Liver (tissue), 9 donors: ENCODE results near the gene DMPK. TPM values are rescaled to one million over a fixed set of nuclear protein-coding genes. Genes with fewer than 3 reads are reported as not detected.
A peak's percentile ranks its signal among the peaks of the same experiment; 100 is the strongest.

Source experiments
- DNase-seq: peaks from one replicate; pipeline ENCODE4 v3.0.0-alpha.2; 2017; ENCODE audit warnings: low spot score
- H3K27ac ChIP-seq, 2 donors: one replicate each; pipeline ENCODE4 v1.7.0; 2013; ENCODE audit warnings: inconsistent platforms in 2 of 2, low read length in 2 of 2, control low read depth in 1 of 2, low read depth in 1 of 2, mild to moderate bottlenecking in 1 of 2
- H3K27me3 ChIP-seq, 4 donors: one replicate each; pipeline versions ENCODE4 v1.6.1 to v1.7.0; 2013; ENCODE audit warnings: low read length in 3 of 4, inconsistent platforms in 1 of 4, mild to moderate bottlenecking in 1 of 4, moderate library complexity in 1 of 4; ENCODE audit not compliant: control insufficient read depth in 4 of 4, insufficient read depth in 4 of 4
- H3K36me3 ChIP-seq, 4 donors: one replicate each; pipeline versions ENCODE4 v1.6.1 to v1.7.0; 2013; ENCODE audit warnings: low read length in 3 of 4, mild to moderate bottlenecking in 3 of 4, low read depth in 1 of 4, moderate library complexity in 1 of 4; ENCODE audit not compliant: control insufficient read depth in 4 of 4, insufficient read depth in 3 of 4
- H3K4me1 ChIP-seq, 4 donors: one replicate each; pipeline versions ENCODE4 v1.6.1 to v1.7.0; 2013; ENCODE audit warnings: low read length in 3 of 4, mild to moderate bottlenecking in 3 of 4, moderate library complexity in 1 of 4; ENCODE audit not compliant: control insufficient read depth in 4 of 4, insufficient read depth in 4 of 4
- H3K4me3 ChIP-seq, 3 donors: one replicate each; pipeline versions ENCODE4 v1.6.1 to v1.7.0; 2013; ENCODE audit warnings: low read length in 3 of 3, control low read depth in 1 of 3, low read depth in 1 of 3, mild to moderate bottlenecking in 1 of 3
- H3K9ac ChIP-seq, 2 donors: one replicate each; pipeline ENCODE4 v1.7.0; 2013; ENCODE audit warnings: low read length in 2 of 2, mild to moderate bottlenecking in 2 of 2, moderate library complexity in 2 of 2, control low read depth in 1 of 2, low read depth in 1 of 2
- H3K9me3 ChIP-seq, 4 donors: one replicate each; pipeline versions ENCODE4 v1.6.1 to v1.7.0; 2013; ENCODE audit warnings: low read length in 3 of 4; ENCODE audit not compliant: control insufficient read depth in 4 of 4
- ATF3 ChIP-seq: IDR thresholded peaks from 2 replicates; pipeline ENCODE4 v1.6.1; 2016; ENCODE audit warnings: antibody characterized with exemption
- CTCF ChIP-seq: fragments of 150-350 bp; IDR thresholded peaks from 2 replicates; pipeline ENCODE4 v1.5.1; 2017; ENCODE audit warnings: improper control_type of control experiment, low read depth, low read length; ENCODE audit not compliant: missing input control
- EGR1 ChIP-seq, 2 donors: IDR thresholded peaks; 2 replicates each; pipeline ENCODE4 v1.6.1; 2016 to 2018; ENCODE audit warnings: antibody characterized with exemption in 2 of 2, low read depth in 2 of 2
- FOXA1 ChIP-seq: IDR thresholded peaks from 2 replicates; pipeline ENCODE4 v1.6.1; 2016; ENCODE audit warnings: antibody characterized with exemption
- FOXA2 ChIP-seq: IDR thresholded peaks from 2 replicates; pipeline ENCODE4 v1.6.1; 2016; ENCODE audit warnings: antibody characterized with exemption
- GABPA ChIP-seq, 2 donors: IDR thresholded peaks in 1 of 2; conservative IDR thresholded peaks in 1 of 2; 2 replicates each; pipeline ENCODE4 v1.6.1; 2016; ENCODE audit warnings: antibody characterized with exemption in 2 of 2, mild to moderate bottlenecking in 1 of 2, moderate library complexity in 1 of 2
- HNF4G ChIP-seq: IDR thresholded peaks from 2 replicates; pipeline ENCODE4 v1.6.1; 2016; ENCODE audit warnings: antibody characterized with exemption
- JUND ChIP-seq, 2 donors: IDR thresholded peaks; 2 replicates each; pipeline ENCODE4 v1.6.1; 2016; ENCODE audit warnings: antibody characterized with exemption in 2 of 2
- NR2F2 ChIP-seq: IDR thresholded peaks from 2 replicates; pipeline ENCODE4 v1.6.1; 2016; ENCODE audit warnings: antibody characterized with exemption
- RAD21 ChIP-seq, 2 donors: IDR thresholded peaks; 2 replicates each; pipeline ENCODE4 v1.6.1; 2016; ENCODE audit warnings: antibody characterized with exemption in 2 of 2, mild to moderate bottlenecking in 2 of 2
- REST ChIP-seq: IDR thresholded peaks from 2 replicates; pipeline ENCODE4 v1.6.1; 2016; ENCODE audit warnings: antibody characterized with exemption, mild to moderate bottlenecking
- RXRA ChIP-seq, 2 donors: IDR thresholded peaks; 2 replicates each; pipeline ENCODE4 v1.6.1; 2017 to 2018; ENCODE audit warnings: antibody characterized with exemption in 2 of 2, mild to moderate bottlenecking in 1 of 2
- SP1 ChIP-seq: IDR thresholded peaks from 2 replicates; pipeline ENCODE4 v1.6.1; 2018; ENCODE audit warnings: antibody characterized with exemption, mild to moderate bottlenecking
- TAF1 ChIP-seq: conservative IDR thresholded peaks from 2 replicates; pipeline ENCODE4 v1.6.1; 2016; ENCODE audit warnings: antibody characterized with exemption, mild to moderate bottlenecking
- YY1 ChIP-seq: IDR thresholded peaks from 2 replicates; pipeline ENCODE4 v1.6.1; 2016; ENCODE audit warnings: antibody characterized with exemption, mild to moderate bottlenecking
- WGBS: extraction: QIAGEN DNeasy Blood & Tissue Kit; methylation state at CpG from one replicate; pipeline ENCODE4 v1.1.7; 2013; 5-methylcytosine and 5-hydroxymethylcytosine counted together
- polyA plus RNA-seq, 2 donors: library from polyadenylated mRNA; stranded (reverse) in 1 of 2; unstranded in 1 of 2; fragments of 200-250 nt in 1 of 2; fragments of >200 nt in 1 of 2; fragmentation: Nextera tagmentation in 1 of 2; extraction: Ambion mirVana in 1 of 2; gene quantifications; one replicate each; pipeline versions ENCODE4 v1.2.1 to v1.2.3, GENCODE V29; 2013 to 2015
- total RNA-seq, 2 donors: library from RNA; depleted of rRNA; stranded (reverse); fragments of >200 nt; gene quantifications; one replicate each; pipeline ENCODE4 v1.2.3, GENCODE V29; 2014
- TF ChIP-seq, protein P1 (sequence below): IDR thresholded peaks from 2 replicates; pipeline ENCODE4 v1.6.1; 2016; ENCODE audit warnings: antibody characterized with exemption
- donor health status: healthy.
- donor health status: healthy.
- donor health status: healthy.
- donor health status: healthy.
- donor health status: healthy.

The DMPK gene
- total and polyA plus RNA-seq, 4 donors = 1.8 to 12.5 (median 6.1) TPM

GRCh38 chr19:45798995-45799517 is 16.8 kb upstream of the DMPK start:
- Histone ChIP-seq H3K27me3 (no peaks in the 10 kb centered on the region), H3K9ac (no peak overlapping the region), H3K4me3 (no peak overlapping the region), H3K4me1 (peaks cover 0 to 6% (median 6%) of the 10 kb centered on the region in 4 donors), H3K9me3 (no peaks in the 10 kb centered on the region), H3K27ac (no peak overlapping the region), H3K36me3 (no peaks in the 10 kb centered on the region)
- peak; percentile 68 for DNase-seq
- WGBS = 4% methylated on average over 10 of the region's 10 CpGs
- TF ChIP-seq GABPA (IDR thresholded peaks at IDR 0.05 in 1 of 2, conservative IDR thresholded peaks at IDR 0.05 in 1 of 2) (no peak), FOXA2 (no peak), JUND (IDR thresholded peaks at IDR 0.05) (no peak), ATF3 (no peak), RAD21 (IDR thresholded peaks at IDR 0.05) (peak; percentile 73 to 83), HNF4G (no peak), SP1 (no peak), YY1 (peak; percentile 18), NR2F2 (no peak), EGR1 (IDR thresholded peaks at IDR 0.05; ENCODE audit: low read depth in 2 of 2) (no peak), CTCF (peak; percentile 88)
- TF ChIP-seq, protein P1, sequence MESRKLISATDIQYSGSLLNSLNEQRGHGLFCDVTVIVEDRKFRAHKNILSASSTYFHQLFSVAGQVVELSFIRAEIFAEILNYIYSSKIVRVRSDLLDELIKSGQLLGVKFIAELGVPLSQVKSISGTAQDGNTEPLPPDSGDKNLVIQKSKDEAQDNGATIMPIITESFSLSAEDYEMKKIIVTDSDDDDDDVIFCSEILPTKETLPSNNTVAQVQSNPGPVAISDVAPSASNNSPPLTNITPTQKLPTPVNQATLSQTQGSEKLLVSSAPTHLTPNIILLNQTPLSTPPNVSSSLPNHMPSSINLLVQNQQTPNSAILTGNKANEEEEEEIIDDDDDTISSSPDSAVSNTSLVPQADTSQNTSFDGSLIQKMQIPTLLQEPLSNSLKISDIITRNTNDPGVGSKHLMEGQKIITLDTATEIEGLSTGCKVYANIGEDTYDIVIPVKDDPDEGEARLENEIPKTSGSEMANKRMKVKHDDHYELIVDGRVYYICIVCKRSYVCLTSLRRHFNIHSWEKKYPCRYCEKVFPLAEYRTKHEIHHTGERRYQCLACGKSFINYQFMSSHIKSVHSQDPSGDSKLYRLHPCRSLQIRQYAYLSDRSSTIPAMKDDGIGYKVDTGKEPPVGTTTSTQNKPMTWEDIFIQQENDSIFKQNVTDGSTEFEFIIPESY = no peak

GRCh38 chr19:45794627-45795026 is 12.3 kb upstream of the DMPK start:
- Histone ChIP-seq H3K36me3 (no peaks in the 10 kb centered on the region), H3K4me1 (peaks cover 0 to 21% (median 18%) of the 10 kb centered on the region in 4 donors), H3K27ac (no peak overlapping the region), H3K27me3 (no peaks in the 10 kb centered on the region), H3K4me3 (no peak overlapping the region), H3K9ac (no peak overlapping the region), H3K9me3 (no peaks in the 10 kb centered on the region)
- WGBS = 85% methylated on average over 2 of the region's 2 CpGs
- no peak for DNase-seq
- no peak for TF ChIP-seq CTCF
- no peak for TF ChIP-seq JUND (IDR thresholded peaks at IDR 0.05)
- TF ChIP-seq RXRA (IDR thresholded peaks at IDR 0.05) = no peak
- TF ChIP-seq YY1 = no peak
- TF ChIP-seq TAF1 = no peak
- no peak for TF ChIP-seq REST
- TF ChIP-seq FOXA1 = no peak
- no peak for TF ChIP-seq HNF4G
